Trophoblast cell (in vitro differentiated cells and primary cell): ENCODE measurements around the gene PCDHGB6.
"Not testable (repeated sequence)": the region's sequence is repeated elsewhere in the genome, so short reads cannot be mapped to it uniquely, and the experiment has no call there.

Source experiments
- DNase-seq, 2 donors: peaks; one replicate each; pipeline ENCODE4 v3.0.0-alpha.2; 2016
- H2AFZ ChIP-seq: 2 replicates; pipeline ENCODE4 v1.6.1; 2013; ENCODE audit warnings: low read length, moderate library complexity, mild to moderate bottlenecking; ENCODE audit not compliant: insufficient read depth, poor library complexity
- H2AK5ac ChIP-seq: 2 replicates; pipeline ENCODE4 v1.6.1; 2013; ENCODE audit warnings: mild to moderate bottlenecking, low read length
- H2BK120ac ChIP-seq: 2 replicates; pipeline ENCODE4 v1.6.1; 2013; ENCODE audit warnings: low read length, mild to moderate bottlenecking, moderate library complexity; ENCODE audit not compliant: insufficient read depth, poor library complexity
- H2BK12ac ChIP-seq: 2 replicates; pipeline ENCODE4 v1.6.1; 2013; ENCODE audit warnings: mild to moderate bottlenecking, low read length, moderate library complexity
- H2BK5ac ChIP-seq: 2 replicates; pipeline ENCODE4 v1.6.1; 2013; ENCODE audit warnings: low read length, low read depth, moderate library complexity, mild to moderate bottlenecking; ENCODE audit not compliant: poor library complexity
- H3K14ac ChIP-seq: 2 replicates; pipeline ENCODE4 v1.6.1; 2013; ENCODE audit warnings: mild to moderate bottlenecking, low read length
- H3K18ac ChIP-seq: 2 replicates; pipeline ENCODE4 v1.6.1; 2013; ENCODE audit warnings: mild to moderate bottlenecking, low read length
- H3K23ac ChIP-seq: 2 replicates; pipeline ENCODE4 v1.6.1; 2013; ENCODE audit warnings: low read length
- H3K27ac ChIP-seq: 2 replicates; pipeline ENCODE4 v1.5.1; 2013; ENCODE audit warnings: low read depth, mild to moderate bottlenecking, inconsistent platforms, low read length, moderate library complexity
- H3K27me3 ChIP-seq: 2 replicates; pipeline ENCODE4 v1.6.1; 2013; ENCODE audit warnings: inconsistent platforms, mild to moderate bottlenecking, low read length, moderate library complexity; ENCODE audit not compliant: insufficient read depth
- H3K36me3 ChIP-seq, 2 experiments: 1 replicate in 1 of 2; 2 replicates in 1 of 2; pipeline ENCODE4 v1.6.1; 2013; ENCODE audit warnings: low read length in 2 of 2, mild to moderate bottlenecking in 2 of 2, moderate library complexity in 1 of 2; ENCODE audit not compliant: insufficient read depth in 2 of 2, control insufficient read depth in 1 of 2
- H3K4ac ChIP-seq: 2 replicates; pipeline ENCODE4 v1.6.1; 2013; ENCODE audit warnings: low read depth, mild to moderate bottlenecking, low read length, moderate library complexity
- H3K4me1 ChIP-seq, 2 experiments: 1 replicate in 1 of 2; 2 replicates in 1 of 2; pipeline ENCODE4 v1.6.1; 2013; ENCODE audit warnings: low read length in 2 of 2, mild to moderate bottlenecking in 2 of 2, moderate library complexity in 1 of 2; ENCODE audit not compliant: insufficient read depth in 2 of 2, control insufficient read depth in 1 of 2
- H3K4me2 ChIP-seq: 2 replicates; pipeline ENCODE4 v1.6.1; 2013; ENCODE audit warnings: inconsistent platforms, mild to moderate bottlenecking, low read length, moderate library complexity
- H3K4me3 ChIP-seq: 2 replicates; pipeline ENCODE4 v1.5.1; 2013; ENCODE audit warnings: mild to moderate bottlenecking, low read depth, low read length, inconsistent platforms
- H3K79me1 ChIP-seq: one replicate; pipeline ENCODE4 v1.6.1; 2013; ENCODE audit warnings: low read length
- H3K79me2 ChIP-seq: 2 replicates; pipeline ENCODE4 v1.6.1; 2013; ENCODE audit warnings: low read length, mild to moderate bottlenecking; ENCODE audit not compliant: control insufficient read depth, insufficient read depth, poor library complexity
- H3K9ac ChIP-seq: 2 replicates; pipeline ENCODE4 v1.6.1; 2013; ENCODE audit warnings: mild to moderate bottlenecking, low read length
- H3K9me3 ChIP-seq: 2 replicates; pipeline ENCODE4 v1.6.1; 2013; ENCODE audit warnings: low read depth, mild to moderate bottlenecking, control low read depth, inconsistent platforms, low read length; ENCODE audit not compliant: insufficient read depth
- H4K12ac ChIP-seq: 2 replicates; pipeline ENCODE4 v1.6.1; 2013; ENCODE audit warnings: low read depth, mild to moderate bottlenecking, low read length, moderate library complexity
- H4K8ac ChIP-seq: 2 replicates; pipeline ENCODE4 v1.6.1; 2013; ENCODE audit warnings: low read depth, mild to moderate bottlenecking, low read length, moderate library complexity
- H4K91ac ChIP-seq: one replicate; pipeline ENCODE4 v1.6.1; 2013; ENCODE audit warnings: low read depth, mild to moderate bottlenecking, low read length, moderate library complexity
- WGBS: extraction: QIAGEN DNeasy Blood & Tissue Kit; methylation state at CpG from one replicate; pipeline ENCODE4 v1.1.7; 2013; ENCODE audit warnings: missing lambda C conversion rate; ENCODE audit not compliant: insufficient read length, insufficient coverage; ENCODE audit errors: extremely low coverage; 5-methylcytosine and 5-hydroxymethylcytosine counted together

Gene PCDHGB6

DNA sequence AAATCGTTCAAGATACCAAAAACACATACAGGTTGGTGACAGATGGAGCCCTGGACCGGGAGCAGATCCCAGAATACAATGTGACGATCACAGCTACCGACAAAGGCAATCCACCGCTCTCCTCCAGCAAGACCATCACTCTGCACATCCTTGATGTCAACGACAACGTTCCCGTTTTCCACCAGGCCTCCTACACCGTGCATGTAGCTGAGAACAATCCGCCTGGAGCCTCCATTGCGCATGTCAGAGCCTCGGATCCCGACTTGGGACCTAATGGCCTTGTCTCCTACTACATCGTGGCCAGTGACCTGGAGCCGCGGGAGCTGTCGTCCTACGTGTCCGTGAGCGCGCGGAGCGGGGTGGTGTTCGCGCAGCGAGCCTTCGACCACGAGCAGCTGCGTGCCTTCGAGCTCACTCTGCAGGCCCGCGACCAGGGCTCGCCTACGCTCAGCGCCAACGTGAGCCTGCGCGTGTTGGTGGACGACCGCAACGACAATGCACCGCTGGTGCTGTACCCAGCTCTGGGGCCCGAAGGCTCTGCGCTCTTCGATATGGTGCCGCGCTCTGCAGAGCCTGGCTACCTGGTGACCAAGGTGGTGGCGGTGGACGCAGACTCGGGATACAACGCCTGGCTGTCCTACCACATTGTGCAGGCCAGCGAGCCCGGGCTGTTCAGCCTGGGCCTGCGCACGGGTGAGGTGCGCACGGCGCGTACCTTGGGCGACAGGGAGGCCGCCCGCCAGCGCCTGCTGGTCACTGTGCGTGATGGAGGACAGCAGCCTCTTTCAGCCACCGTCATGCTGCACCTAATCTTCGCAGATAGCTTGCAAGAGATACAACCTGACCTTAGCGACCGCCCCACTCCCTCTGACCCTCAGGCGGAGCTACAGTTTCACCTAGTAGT, 36.0 kb upstream of the PCDHGB6 start:
- Histone ChIP-seq H2AK5ac (no peak overlapping the region), H4K91ac (no peak overlapping the region), H3K14ac (no peak overlapping the region), H3K27me3 (no peaks in the 10 kb centered on the region), H4K8ac (no peak overlapping the region), H3K18ac (no peak overlapping the region), H3K4me2 (no peak overlapping the region), H3K27ac (no peak overlapping the region), H2BK120ac (no peak overlapping the region), H3K9me3 (peaks cover 36% of the 10 kb centered on the region), H3K9ac (no peak overlapping the region), H2BK12ac (no peak overlapping the region), H3K79me2 (no peaks in the 10 kb centered on the region), H3K36me3 (peaks cover 2 to 3% of the 10 kb centered on the region in 2 experiments), H4K12ac (no peak overlapping the region), H3K79me1 (no peaks in the 10 kb centered on the region), H3K23ac (no peak overlapping the region), H2AFZ (no peak overlapping the region), H3K4me3 (peak overlapping the region; percentile 13), H3K4me1 (no peaks in the 10 kb centered on the region), H3K4ac (no peak overlapping the region), H2BK5ac (no peak overlapping the region)
- DNase-seq, result no peak
- WGBS, result no CpG with 5 or more reads among the region's 69 CpGs

DNA sequence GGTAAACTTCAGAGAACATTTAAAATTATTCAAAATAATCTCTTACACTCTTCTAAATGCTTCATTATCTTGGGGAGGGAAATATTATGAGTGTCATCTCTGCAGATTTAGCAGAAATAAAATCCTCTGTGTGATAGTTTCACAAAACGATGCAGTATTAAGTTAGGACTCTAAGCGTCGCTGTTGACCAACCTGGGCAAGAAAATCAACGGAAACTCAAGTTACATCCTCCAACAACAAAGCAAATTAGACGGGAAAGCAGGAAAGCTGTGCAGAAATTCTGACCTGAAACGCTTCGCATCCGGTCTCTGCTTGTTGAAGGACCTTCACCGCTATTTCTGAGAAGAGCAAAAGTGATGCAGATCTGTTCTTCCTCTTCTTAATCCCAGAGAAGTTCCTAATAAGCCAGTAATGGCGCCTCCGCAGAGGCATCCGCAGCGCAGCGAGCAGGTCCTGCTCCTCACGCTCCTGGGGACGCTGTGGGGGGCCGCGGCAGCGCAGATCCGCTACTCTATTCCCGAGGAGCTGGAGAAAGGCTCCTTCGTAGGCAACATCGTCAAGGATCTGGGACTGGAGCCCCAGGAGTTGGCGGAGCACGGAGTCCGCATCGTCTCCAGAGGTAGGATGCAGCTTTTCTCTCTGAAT, 34.0 kb upstream of the PCDHGB6 start, which contains the start of gene PCDHGA6:
Gene PCDHGA6 (plus strand): TSS at position 219 of the 645 bp plus-strand sequence. CDS start 193 bp downstream, at position 412.
- Histone ChIP-seq H4K91ac (no peak within 1 kb of the TSS), H3K23ac (no peak within 1 kb of the TSS), H3K36me3 (peaks cover 2 to 3% of the 10 kb centered on the region in 2 experiments), H2AK5ac (no peak within 1 kb of the TSS), H2BK5ac (no peak within 1 kb of the TSS), H3K18ac (no peak within 1 kb of the TSS), H3K4ac (no peak within 1 kb of the TSS), H3K9me3 (peaks cover 36% of the 10 kb centered on the region), H3K4me3 (peak within 1 kb of the TSS; percentile 3), H3K4me2 (no peak within 1 kb of the TSS), H3K27ac (no peak within 1 kb of the TSS), H3K9ac (no peak within 1 kb of the TSS), H3K4me1 (no peaks in the 10 kb centered on the region), H2AFZ (no peak within 1 kb of the TSS), H2BK12ac (no peak within 1 kb of the TSS), H3K14ac (no peak within 1 kb of the TSS), H4K12ac (no peak within 1 kb of the TSS), H3K27me3 (no peaks in the 10 kb centered on the region), H3K79me1 (no peaks in the 10 kb centered on the region), H3K79me2 (no peaks in the 10 kb centered on the region), H4K8ac (no peak within 1 kb of the TSS), H2BK120ac (no peak within 1 kb of the TSS)
- DNase-seq, result peak in 1 of 2 donors; percentile 29
- WGBS, result no CpG with 5 or more reads among the region's 27 CpGs

DNA sequence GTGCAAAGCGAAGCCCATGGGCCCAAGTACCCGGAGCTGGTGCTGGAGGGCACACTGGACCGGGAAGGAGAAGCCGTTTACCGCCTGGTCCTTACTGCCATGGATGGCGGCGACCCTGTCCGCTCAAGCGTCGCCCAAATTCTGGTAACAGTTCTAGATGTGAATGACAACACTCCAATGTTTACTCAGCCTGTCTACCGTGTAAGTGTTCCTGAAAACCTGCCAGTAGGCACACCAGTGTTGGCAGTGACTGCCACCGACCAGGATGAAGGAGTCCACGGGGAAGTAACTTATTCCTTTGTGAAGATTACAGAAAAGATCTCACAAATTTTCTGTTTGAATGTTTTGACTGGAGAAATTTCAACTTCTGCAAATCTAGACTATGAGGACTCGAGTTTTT, 33.2 kb upstream of the PCDHGB6 start:
- Histone ChIP-seq H2BK5ac (no peak overlapping the region), H4K8ac (no peak overlapping the region), H2AFZ (no peak overlapping the region), H3K4me3 (no peak overlapping the region), H3K27me3 (no peaks in the 10 kb centered on the region), H3K18ac (no peak overlapping the region), H2AK5ac (no peak overlapping the region), H3K4me2 (no peak overlapping the region), H3K9ac (no peak overlapping the region), H2BK120ac (no peak overlapping the region), H3K4ac (no peak overlapping the region), H3K79me2 (no peaks in the 10 kb centered on the region), H3K27ac (no peak overlapping the region), H3K79me1 (no peaks in the 10 kb centered on the region), H3K4me1 (no peaks in the 10 kb centered on the region), H3K9me3 (peaks cover 36% of the 10 kb centered on the region), H3K36me3 (peaks cover 2 to 3% of the 10 kb centered on the region in 2 experiments), H3K23ac (no peak overlapping the region), H2BK12ac (no peak overlapping the region), H4K12ac (no peak overlapping the region), H3K14ac (no peak overlapping the region), H4K91ac (no peak overlapping the region)
- WGBS, result no CpG with 5 or more reads among the region's 14 CpGs
- DNase-seq, result no peak

DNA sequence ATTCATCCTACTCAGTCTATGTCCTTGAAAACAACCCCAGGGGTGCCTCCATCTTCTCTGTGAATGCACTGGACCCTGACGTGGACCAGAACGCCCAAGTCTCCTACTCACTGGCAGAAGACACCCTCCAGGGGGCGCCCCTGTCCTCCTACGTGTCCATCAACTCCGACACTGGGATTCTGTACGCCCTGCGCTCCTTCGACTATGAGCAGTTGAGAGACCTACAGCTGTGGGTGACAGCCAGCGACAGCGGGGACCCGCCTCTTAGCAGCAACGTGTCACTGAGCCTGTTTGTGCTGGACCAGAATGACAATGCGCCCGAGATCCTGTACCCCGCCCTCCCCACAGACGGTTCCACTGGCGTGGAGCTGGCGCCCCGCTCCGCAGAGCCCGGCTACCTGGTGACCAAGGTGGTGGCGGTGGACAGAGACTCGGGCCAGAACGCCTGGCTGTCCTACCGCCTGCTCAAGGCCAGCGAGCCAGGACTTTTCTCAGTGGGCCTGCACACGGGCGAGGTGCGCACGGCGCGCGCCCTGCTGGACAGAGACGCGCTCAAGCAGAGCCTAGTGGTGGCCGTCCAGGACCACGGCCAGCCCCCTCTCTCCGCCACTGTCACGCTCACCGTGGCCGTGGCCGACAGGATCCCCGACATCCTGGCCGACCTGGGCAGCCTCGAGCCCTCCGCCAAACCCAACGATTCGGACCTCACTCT, 32.2 kb upstream of the PCDHGB6 start:
- not testable (repeated sequence) for H3K4ac ChIP-seq, H2AK5ac ChIP-seq, H3K27ac ChIP-seq, H3K79me1 ChIP-seq, H3K14ac ChIP-seq, H2BK5ac ChIP-seq, H2BK12ac ChIP-seq, H3K18ac ChIP-seq, H2AFZ ChIP-seq, H3K4me2 ChIP-seq, H4K8ac ChIP-seq, H3K79me2 ChIP-seq, H3K36me3 ChIP-seq, H3K27me3 ChIP-seq, H3K4me3 ChIP-seq, H4K91ac ChIP-seq, H3K9ac ChIP-seq, H2BK120ac ChIP-seq, H3K4me1 ChIP-seq, H4K12ac ChIP-seq, H3K23ac ChIP-seq, DNase-seq
- peaks cover 36% of the 10 kb centered on the region for H3K9me3 ChIP-seq
- WGBS, result no CpG with 5 or more reads among the region's 48 CpGs
